ENCODE data around the gene LCK.

Gene LCK

DNA sequence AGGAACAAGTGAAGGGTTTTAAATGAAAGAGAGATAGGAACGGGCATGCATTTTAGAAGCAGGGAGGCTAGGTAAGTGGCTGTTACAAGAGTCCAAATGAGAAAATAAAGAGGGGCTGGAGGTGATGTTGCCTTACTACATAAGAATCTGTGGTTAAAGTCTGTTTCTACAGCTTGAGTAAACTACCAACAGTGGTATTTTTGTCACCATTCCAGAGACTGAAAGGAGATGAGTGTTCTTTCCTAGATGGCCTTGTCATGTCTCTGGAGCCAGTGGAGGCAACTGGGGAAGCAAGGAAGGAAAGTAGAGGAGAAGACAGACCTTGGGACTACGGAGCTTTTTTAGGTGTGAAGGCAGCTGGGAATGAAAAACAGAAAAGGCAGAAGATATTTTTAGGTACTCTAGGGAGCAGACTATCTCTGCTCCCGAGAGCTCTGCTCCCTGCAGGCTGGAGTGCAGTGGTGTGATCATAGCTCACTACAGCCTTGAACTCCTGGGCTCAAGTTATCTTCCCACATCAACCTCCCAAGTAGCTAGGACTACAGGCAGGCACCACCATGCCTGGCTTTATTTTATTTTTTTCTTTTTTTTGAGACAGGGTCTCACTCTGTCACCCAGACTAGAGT, 53.0 kb downstream of the LCK start:
- TF ChIP-seq, protein P1, sequence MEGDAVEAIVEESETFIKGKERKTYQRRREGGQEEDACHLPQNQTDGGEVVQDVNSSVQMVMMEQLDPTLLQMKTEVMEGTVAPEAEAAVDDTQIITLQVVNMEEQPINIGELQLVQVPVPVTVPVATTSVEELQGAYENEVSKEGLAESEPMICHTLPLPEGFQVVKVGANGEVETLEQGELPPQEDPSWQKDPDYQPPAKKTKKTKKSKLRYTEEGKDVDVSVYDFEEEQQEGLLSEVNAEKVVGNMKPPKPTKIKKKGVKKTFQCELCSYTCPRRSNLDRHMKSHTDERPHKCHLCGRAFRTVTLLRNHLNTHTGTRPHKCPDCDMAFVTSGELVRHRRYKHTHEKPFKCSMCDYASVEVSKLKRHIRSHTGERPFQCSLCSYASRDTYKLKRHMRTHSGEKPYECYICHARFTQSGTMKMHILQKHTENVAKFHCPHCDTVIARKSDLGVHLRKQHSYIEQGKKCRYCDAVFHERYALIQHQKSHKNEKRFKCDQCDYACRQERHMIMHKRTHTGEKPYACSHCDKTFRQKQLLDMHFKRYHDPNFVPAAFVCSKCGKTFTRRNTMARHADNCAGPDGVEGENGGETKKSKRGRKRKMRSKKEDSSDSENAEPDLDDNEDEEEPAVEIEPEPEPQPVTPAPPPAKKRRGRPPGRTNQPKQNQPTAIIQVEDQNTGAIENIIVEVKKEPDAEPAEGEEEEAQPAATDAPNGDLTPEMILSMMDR (IDR thresholded peaks at IDR 0.05; ENCODE audit: low read depth, low read length): no peak
- H3K36me3 ChIP-seq: peaks cover 4% of the 10 kb centered on the region
- H3K4me3 ChIP-seq (ENCODE audit: low read depth, low read length): no peak overlapping the region
- H3K4me1 ChIP-seq: no peaks in the 10 kb centered on the region
- no peak for DNase-seq
- H3K9me3 ChIP-seq: no peaks in the 10 kb centered on the region
- H3K27me3 ChIP-seq: no peaks in the 10 kb centered on the region

DNA sequence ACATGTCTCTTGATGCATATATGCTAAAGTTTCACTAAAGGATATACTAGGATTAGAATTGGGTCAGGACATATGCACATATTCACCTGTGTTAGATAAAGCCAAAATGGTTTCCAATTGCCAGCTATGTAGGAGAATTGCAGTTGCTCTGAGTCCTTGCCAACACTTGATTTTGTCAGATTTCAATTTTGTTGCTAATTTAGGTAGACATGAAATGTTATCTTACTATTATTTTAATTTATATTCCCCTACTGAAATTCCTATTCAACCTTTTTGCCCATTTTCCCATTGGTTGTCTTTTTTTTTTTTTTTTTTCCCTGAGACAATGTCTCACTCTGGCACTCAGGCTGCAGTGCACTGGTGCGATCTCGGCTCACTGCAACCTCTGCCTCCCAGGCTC, 54.2 kb downstream of the LCK start:
- TF ChIP-seq, protein P1 (IDR thresholded peaks at IDR 0.05; ENCODE audit: low read depth, low read length): no peak
- Histone ChIP-seq H3K36me3 (peaks cover 4% of the 10 kb centered on the region), H3K27me3 (no peaks in the 10 kb centered on the region), H3K4me1 (no peaks in the 10 kb centered on the region), H3K4me3 (ENCODE audit: low read depth, low read length) (no peak overlapping the region), H3K9me3 (no peaks in the 10 kb centered on the region)
- DNase-seq: no peak

DNA sequence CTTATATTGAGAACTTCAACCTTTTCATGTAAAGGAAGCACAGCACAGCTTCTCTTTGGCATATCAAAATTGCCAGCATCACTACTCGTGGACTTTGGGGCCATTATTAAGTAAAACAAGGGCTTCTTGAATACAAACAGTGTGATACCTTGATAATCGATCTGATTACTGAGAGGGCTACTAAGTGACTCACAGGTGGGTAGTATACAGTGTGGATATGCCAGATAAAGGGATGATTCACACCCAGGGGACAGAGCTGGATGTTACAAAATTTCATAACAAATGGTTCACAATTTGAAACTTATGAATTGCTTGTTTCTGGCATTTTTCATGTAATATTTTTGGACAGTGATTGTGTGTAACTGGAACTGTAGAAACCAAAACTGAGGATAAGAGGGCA, 56.3 kb downstream of the LCK start:
- Histone ChIP-seq H3K9me3 (no peaks in the 10 kb centered on the region), H3K4me3 (ENCODE audit: low read depth, low read length) (no peak overlapping the region), H3K27me3 (no peaks in the 10 kb centered on the region), H3K36me3 (peaks cover 4% of the 10 kb centered on the region), H3K4me1 (no peaks in the 10 kb centered on the region)
- no peak for DNase-seq
- TF ChIP-seq, protein P1 (IDR thresholded peaks at IDR 0.05; ENCODE audit: low read depth, low read length): no peak

DNA sequence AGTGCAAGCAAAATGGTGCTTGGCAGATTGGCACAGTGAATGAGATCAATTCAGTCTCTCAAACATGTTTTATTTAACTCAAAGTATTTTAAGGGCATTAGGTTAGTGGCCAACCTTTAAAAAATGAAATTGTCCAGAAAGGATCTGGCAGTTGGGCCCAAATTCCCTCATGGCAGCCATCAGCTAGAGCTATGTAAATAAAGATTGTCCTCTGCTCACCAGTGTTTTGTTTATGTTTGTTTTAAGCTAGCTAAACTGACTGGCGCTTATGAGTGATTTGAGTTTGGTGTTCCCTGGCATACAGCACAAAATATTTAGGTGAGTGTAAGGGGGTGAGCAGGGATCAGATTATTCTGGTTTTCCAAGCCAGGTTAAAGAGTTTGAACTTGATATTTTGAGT, 58.9 kb downstream of the LCK start:
- peaks cover 3% of the 10 kb centered on the region; the same call in 1 of the 2 replicates for H3K36me3 ChIP-seq
- no peak for DNase-seq

DNA sequence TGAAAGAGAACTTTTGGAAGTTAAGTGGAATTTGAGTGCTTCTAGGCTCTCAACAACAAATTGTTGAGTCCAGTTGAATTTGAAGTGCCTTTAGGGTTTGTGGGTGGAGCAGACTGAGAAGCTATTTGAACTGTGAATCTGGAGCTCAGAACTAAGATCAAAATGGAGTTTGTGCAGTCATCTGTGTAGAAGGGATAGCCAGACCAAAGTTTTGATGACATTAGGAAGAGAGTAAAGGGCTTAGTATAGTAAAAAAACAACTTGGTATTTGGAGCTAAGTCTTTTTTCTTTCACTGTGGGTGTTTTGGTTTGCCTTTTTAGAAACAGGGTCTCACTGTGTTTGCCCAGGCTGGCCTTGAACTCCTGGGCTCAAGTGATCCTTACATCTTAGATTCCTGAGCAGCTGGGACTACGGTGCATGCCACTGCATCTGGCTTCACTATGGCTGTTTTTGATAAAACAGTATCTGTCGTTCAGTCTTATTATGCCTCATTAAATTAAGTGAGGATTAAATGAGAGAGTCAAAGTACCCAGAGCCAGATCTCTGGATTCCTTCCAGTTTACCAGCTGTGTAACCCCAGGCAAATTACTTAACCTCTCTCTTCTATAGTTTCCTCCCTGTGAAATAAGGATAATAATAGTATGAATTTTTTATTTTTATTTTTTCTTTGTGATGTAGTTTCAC, 60.8 kb downstream of the LCK start:
- no peak for DNase-seq
- H3K27me3 ChIP-seq: no peaks in the 10 kb centered on the region
- no peaks in the 10 kb centered on the region for H3K9me3 ChIP-seq
- H3K4me1 ChIP-seq: no peaks in the 10 kb centered on the region
- TF ChIP-seq, protein P1 (IDR thresholded peaks at IDR 0.05; ENCODE audit: low read depth, low read length): no peak
- no peaks in the 10 kb centered on the region for H3K36me3 ChIP-seq
- no peak overlapping the region for H3K4me3 ChIP-seq (ENCODE audit: low read depth, low read length)

More for the DNA sequence above, 58.9 kb downstream of the LCK start:
- Histone ChIP-seq H3K4me1 (no peaks in the 10 kb centered on the region), H3K27me3 (no peaks in the 10 kb centered on the region), H3K4me3 (ENCODE audit: low read depth, low read length) (no peak overlapping the region), H3K9me3 (no peaks in the 10 kb centered on the region)
- TF ChIP-seq, protein P1 (IDR thresholded peaks at IDR 0.05; ENCODE audit: low read depth, low read length): no peak

DNA sequence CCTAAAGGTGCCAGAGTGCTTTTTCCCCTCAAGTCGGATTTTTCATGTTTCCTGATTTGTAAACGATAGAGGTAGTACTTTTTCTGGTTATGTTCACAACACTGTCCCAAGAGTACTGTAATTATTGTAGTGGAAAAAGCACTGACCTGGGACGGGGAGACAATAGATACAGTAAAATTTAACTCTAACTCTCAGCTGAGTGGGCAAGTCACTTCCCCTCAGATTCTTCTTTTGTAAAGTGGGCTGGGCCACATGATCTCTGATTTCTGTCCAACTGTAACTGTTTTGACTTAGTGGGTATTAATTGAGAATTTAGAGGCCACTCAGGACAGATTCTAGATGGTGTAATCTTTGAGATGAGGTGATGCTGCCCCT, 65.8 kb downstream of the LCK start:
- H3K4me3 ChIP-seq (ENCODE audit: low read depth, low read length): no peak overlapping the region
- no peaks in the 10 kb centered on the region for H3K36me3 ChIP-seq
- TF ChIP-seq, protein P1 (IDR thresholded peaks at IDR 0.05; ENCODE audit: low read depth, low read length): no peak

More for the DNA sequence above, 65.8 kb downstream of the LCK start:
- H3K9me3 ChIP-seq: no peaks in the 10 kb centered on the region
- DNase-seq: no peak
- no peaks in the 10 kb centered on the region for H3K27me3 ChIP-seq
- no peaks in the 10 kb centered on the region for H3K4me1 ChIP-seq

Measured in BE2C (cell line).